NCI-H460 (cell line): ENCODE data around the gene SLN. TPM values are rescaled to one million over a fixed set of nuclear protein-coding genes. Genes with fewer than 3 reads are reported as not detected.

Source experiments
- total RNA-seq: library from RNA; depleted of rRNA; stranded (reverse); fragments of >200 nt; shearing (Covaris generic); gene quantifications from 2 replicates; pipeline ENCODE4 v1.2.3, GENCODE V29; 2014; rRNA removed

SLN gene
- total RNA-seq, 1 experiment from 2014 or later, result not detected

Other genes with a start within 250 kb of the SLN start
- gene ALKBH8, start 146.3 kb downstream of the SLN start, total RNA-seq, result 5.7 and 7.9 TPM in 2 replicates
- 0.12 TPM in 1 of 2 replicates, not detected in the other for gene ELMOD1, start 120.9 kb downstream of the SLN start, total RNA-seq
- gene SLC35F2, start 146.7 kb upstream of the SLN start, total RNA-seq, result 34.1 and 37.4 TPM in 2 replicates
- gene RAB39A, start 216.4 kb upstream of the SLN start, total RNA-seq, result not detected in 2 replicates